Measurements from ENCODE around the gene EPHA3.

DNA sequence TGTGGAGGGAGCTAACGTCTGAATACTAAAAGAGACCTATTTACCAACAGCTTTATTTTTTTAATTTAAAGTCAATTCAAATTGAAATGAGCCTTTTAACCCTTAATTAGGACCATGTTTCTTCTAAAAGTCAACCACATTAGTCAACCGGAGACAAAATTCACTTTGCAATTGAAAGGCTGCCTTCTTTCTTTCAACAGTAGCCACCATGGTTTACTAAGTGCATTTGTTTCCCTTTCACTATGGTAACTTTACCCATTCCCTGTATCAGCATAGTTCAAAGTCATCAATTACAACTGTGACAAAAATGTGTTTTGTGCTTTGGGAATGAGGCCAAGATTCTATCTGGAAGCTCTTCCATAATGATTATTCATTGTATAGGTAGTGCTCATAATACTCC lies 225.4 kb downstream of the EPHA3 start:
- TF ChIP-seq, protein P1, sequence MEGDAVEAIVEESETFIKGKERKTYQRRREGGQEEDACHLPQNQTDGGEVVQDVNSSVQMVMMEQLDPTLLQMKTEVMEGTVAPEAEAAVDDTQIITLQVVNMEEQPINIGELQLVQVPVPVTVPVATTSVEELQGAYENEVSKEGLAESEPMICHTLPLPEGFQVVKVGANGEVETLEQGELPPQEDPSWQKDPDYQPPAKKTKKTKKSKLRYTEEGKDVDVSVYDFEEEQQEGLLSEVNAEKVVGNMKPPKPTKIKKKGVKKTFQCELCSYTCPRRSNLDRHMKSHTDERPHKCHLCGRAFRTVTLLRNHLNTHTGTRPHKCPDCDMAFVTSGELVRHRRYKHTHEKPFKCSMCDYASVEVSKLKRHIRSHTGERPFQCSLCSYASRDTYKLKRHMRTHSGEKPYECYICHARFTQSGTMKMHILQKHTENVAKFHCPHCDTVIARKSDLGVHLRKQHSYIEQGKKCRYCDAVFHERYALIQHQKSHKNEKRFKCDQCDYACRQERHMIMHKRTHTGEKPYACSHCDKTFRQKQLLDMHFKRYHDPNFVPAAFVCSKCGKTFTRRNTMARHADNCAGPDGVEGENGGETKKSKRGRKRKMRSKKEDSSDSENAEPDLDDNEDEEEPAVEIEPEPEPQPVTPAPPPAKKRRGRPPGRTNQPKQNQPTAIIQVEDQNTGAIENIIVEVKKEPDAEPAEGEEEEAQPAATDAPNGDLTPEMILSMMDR (IDR thresholded peaks at IDR 0.05 in 4 of 5, conservative IDR thresholded peaks at IDR 0.05 in 1 of 5) = no peak
- TF ChIP-seq POLR2A (IDR thresholded peaks at IDR 0.05) = no peak

Data from gastrocnemius medialis (tissue), 4 donors.